NB4 (cell line): ENCODE results near the gene FGF23.
A peak's percentile ranks its signal among the peaks of the same experiment; 100 is the strongest.

Experiments used
- DNase-seq: peaks from one replicate; pipeline ENCODE4 v3.0.0; 2010; ENCODE audit warnings: low read depth
- H3K4me3 ChIP-seq: one replicate; pipeline ENCODE4 v1.5.1; 2011; ENCODE audit warnings: mild to moderate bottlenecking, low read depth, low read length, moderate library complexity
- CTCF ChIP-seq: IDR thresholded peaks from one replicate; pipeline ENCODE4 v1.5.1; 2012; ENCODE audit warnings: low read depth, low read length
- MAX ChIP-seq: IDR thresholded peaks from 2 replicates; pipeline ENCODE4 v1.6.1; 2011; ENCODE audit warnings: low read depth, low read length
- MYC ChIP-seq: IDR thresholded peaks from 2 replicates; pipeline ENCODE4 v1.6.1; 2011; ENCODE audit warnings: low read depth, low read length
- POLR2A ChIP-seq: IDR thresholded peaks from 2 replicates; pipeline ENCODE4 v1.6.1; 2011; ENCODE audit warnings: mild to moderate bottlenecking; ENCODE audit not compliant: insufficient read length; ENCODE audit errors: extremely low read depth

Gene FGF23

DNA sequence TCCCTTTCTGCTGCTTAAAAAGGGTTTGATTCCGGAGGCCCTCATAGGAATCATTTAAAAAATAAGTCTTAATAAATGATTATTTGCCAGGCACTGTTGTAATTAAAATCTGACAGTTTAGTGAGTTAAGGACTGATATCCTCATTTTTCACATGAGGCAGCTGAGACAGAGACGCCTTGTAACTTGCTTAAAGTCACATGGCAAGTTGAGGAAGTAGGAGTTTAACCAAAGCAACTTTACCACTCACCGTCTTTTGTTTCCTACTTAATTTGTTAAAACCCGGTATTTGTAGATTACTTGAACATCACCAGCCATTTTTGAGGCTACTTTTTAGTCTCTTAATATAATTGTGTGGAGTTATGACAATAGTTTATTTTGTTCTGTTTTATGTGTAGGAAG, 56.1 kb downstream of the FGF23 start:
- TF ChIP-seq MAX, result peak; percentile 51
- no peak for TF ChIP-seq MYC
- no peak for DNase-seq
- no peak overlapping the region for H3K4me3 ChIP-seq

DNA sequence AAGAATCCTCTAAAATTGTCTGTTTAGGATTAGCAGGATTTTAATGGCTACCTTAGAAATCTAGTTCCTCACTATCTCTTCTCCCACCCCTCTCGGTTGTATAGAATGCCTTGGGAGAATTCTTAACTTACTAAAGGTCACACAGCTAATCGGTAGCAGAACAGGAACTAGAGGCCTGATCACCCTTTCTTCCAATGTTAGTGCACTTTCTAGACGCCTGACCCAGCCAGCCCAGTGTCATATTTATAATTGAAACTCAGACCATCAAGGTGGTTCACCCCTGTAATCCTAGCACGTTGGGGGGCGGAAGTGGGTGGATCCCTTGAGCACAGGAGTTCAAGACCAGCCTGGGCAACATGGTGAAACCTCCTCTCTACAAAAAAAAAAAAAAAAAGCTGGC, 56.8 kb downstream of the FGF23 start:
- H3K4me3 ChIP-seq, result no peak overlapping the region
- no peak for DNase-seq

DNA sequence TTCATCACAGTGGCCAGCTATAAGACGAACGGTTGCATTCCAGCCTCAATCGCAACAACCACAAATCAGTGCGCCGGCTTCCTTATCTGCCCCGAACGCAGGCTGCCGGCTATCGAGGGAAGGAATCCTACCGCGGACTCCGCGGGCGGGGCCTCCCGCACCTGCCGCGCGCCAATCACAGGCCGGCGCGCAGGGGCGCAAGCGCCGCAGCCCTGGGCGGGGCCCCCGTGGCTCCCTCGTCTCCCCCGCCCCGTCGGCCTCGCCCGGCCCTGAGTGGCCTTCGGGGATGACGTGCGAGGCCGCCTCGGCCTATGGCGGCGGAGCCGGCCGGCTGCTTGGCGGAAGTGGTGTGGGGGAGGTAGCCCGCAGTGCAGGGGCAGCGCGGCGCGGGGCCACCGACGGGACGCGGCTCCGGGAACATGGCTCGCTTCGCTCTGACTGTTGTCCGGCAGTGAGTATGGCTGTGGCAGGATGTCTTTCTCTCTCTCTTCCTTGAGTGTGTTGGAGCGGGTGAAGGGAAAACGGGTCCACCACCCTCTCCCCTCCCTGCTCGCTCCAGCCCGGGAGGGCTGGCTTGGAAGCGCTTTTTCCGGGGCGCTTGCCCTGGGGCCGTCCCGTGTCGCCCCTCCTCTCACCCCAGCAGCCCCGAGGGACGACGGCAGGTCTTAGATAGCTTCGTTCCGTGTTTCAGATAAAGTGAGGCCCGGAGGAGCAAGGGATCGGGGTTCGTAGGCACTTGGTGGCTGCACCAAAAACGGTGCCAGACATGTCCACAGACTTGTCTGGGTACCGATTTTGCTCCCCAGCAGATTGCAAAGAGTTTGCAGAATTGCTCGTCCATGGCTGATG, 58.4 kb downstream of the FGF23 start, which contains the start of gene TIGAR:
TSS of gene TIGAR (plus strand) at position 361 of the 849 bp plus-strand sequence. CDS start at position 420, 59 bp downstream.
- TF ChIP-seq MAX (peak; percentile 41; the same call in 1 of the 2 replicates), MYC (no peak; the same call in 1 of the 2 replicates), POLR2A (peak; percentile 35), CTCF (no peak)
- H3K4me3 ChIP-seq, result peak within 1 kb of the TSS; percentile 80
- peak; percentile 95 for DNase-seq

More for the DNA sequence above, 56.8 kb downstream of the FGF23 start:
- TF ChIP-seq MAX (no peak), MYC (no peak), POLR2A (no peak), CTCF (no peak)

DNA sequence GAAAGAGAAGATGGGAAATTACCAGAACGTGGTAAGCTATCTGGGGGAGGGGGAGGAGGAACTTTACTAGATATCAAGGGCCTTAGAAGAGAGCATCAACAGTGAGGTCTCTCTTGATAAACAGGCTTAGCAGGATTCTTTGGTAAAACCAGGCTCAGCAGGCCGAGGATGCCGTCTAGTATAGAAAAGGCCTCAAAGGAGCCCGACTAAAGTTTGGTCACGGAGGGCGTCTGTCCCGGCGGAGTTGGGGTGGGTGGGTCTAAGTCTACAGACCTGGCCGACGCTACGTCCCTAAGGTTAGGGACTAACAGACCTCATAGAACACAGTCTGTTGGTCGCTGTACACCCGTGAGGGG, 59.0 kb downstream of the FGF23 start:
- DNase-seq, result no peak

More for the DNA sequence above, 59.0 kb downstream of the FGF23 start:
- H3K4me3 ChIP-seq, result peak overlapping the region; percentile 56
- TF ChIP-seq POLR2A, result no peak
- TF ChIP-seq MAX, result no peak
- TF ChIP-seq MYC, result no peak
- no peak for TF ChIP-seq CTCF
